Measurements from ENCODE around the gene AK1. TPM values are rescaled to one million over a fixed set of nuclear protein-coding genes. Genes with fewer than 3 reads are reported as not detected.
A peak's percentile ranks its signal among the peaks of the same experiment; 100 is the strongest.

AK1 gene
- total and polyA plus RNA-seq, 2 of the 13 experiments (the other 11 are each of a cell fraction or from before 2014, with no cell fraction given), result 19.1 to 32.8 TPM

GRCh38 chr9:127828262-127829031 is 49.0 kb downstream of the AK1 start (continued):
- TF ChIP-seq MLXIP (CRISPR knock-in tag; IDR thresholded peaks at IDR 0.05; ENCODE audit: borderline replicate concordance) (no peak), NFKB2 (CRISPR knock-in tag; IDR thresholded peaks at IDR 0.05; ENCODE audit: borderline replicate concordance) (no peak), ZNF687 (CRISPR knock-in tag; IDR thresholded peaks at IDR 0.05) (peak; percentile 91), SPEN (CRISPR knock-in tag; IDR thresholded peaks at IDR 0.05; ENCODE audit: low read depth) (peak; percentile 59; the same call in 1 of the 2 replicates), KAT2B (IDR thresholded peaks at IDR 0.05; ENCODE audit: borderline replicate concordance, low read depth, low read length) (no peak), MED13 (CRISPR knock-in tag; IDR thresholded peaks at IDR 0.05) (no peak), ZNF329 (CRISPR knock-in tag; IDR thresholded peaks at IDR 0.05; ENCODE audit: low read depth) (no peak), FOXA3 (CRISPR knock-in tag; IDR thresholded peaks at IDR 0.05) (no peak), HDAC2 (CRISPR knock-in tag; IDR thresholded peaks at IDR 0.05) (peak; percentile 57; the same call in 1 of the 2 replicates), STAG1 (CRISPR knock-in tag; IDR thresholded peaks at IDR 0.05) (no peak), IRF1 (CRISPR knock-in tag; IDR thresholded peaks at IDR 0.05; ENCODE audit: low read depth) (no peak), ZNF160 (CRISPR knock-in tag; IDR thresholded peaks at IDR 0.05) (no peak), ZBTB1 (CRISPR knock-in tag; IDR thresholded peaks at IDR 0.05; ENCODE audit: borderline replicate concordance) (no peak), ZNF382 (CRISPR knock-in tag; IDR thresholded peaks at IDR 0.05; ENCODE audit: borderline replicate concordance) (no peak), ZNF615 (CRISPR knock-in tag; IDR thresholded peaks at IDR 0.05; ENCODE audit: borderline replicate concordance) (no peak), TOE1 (CRISPR knock-in tag; IDR thresholded peaks at IDR 0.05) (no peak), ZSCAN21 (CRISPR knock-in tag; IDR thresholded peaks at IDR 0.05; ENCODE audit: borderline replicate concordance) (no peak; the same call in 1 of the 2 replicates), ARID2 (CRISPR knock-in tag; IDR thresholded peaks at IDR 0.05; ENCODE audit: borderline replicate concordance) (no peak), ZNF569 (CRISPR knock-in tag; IDR thresholded peaks at IDR 0.05; ENCODE audit: borderline replicate concordance) (no peak)
- TF ChIP-seq, protein P1, sequence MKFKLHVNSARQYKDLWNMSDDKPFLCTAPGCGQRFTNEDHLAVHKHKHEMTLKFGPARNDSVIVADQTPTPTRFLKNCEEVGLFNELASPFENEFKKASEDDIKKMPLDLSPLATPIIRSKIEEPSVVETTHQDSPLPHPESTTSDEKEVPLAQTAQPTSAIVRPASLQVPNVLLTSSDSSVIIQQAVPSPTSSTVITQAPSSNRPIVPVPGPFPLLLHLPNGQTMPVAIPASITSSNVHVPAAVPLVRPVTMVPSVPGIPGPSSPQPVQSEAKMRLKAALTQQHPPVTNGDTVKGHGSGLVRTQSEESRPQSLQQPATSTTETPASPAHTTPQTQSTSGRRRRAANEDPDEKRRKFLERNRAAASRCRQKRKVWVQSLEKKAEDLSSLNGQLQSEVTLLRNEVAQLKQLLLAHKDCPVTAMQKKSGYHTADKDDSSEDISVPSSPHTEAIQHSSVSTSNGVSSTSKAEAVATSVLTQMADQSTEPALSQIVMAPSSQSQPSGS (CRISPR knock-in tag; IDR thresholded peaks at IDR 0.05), result no peak

Measured in HepG2 (cell line).